Measurements from ENCODE around the gene CELSR3.

Gene CELSR3

DNA sequence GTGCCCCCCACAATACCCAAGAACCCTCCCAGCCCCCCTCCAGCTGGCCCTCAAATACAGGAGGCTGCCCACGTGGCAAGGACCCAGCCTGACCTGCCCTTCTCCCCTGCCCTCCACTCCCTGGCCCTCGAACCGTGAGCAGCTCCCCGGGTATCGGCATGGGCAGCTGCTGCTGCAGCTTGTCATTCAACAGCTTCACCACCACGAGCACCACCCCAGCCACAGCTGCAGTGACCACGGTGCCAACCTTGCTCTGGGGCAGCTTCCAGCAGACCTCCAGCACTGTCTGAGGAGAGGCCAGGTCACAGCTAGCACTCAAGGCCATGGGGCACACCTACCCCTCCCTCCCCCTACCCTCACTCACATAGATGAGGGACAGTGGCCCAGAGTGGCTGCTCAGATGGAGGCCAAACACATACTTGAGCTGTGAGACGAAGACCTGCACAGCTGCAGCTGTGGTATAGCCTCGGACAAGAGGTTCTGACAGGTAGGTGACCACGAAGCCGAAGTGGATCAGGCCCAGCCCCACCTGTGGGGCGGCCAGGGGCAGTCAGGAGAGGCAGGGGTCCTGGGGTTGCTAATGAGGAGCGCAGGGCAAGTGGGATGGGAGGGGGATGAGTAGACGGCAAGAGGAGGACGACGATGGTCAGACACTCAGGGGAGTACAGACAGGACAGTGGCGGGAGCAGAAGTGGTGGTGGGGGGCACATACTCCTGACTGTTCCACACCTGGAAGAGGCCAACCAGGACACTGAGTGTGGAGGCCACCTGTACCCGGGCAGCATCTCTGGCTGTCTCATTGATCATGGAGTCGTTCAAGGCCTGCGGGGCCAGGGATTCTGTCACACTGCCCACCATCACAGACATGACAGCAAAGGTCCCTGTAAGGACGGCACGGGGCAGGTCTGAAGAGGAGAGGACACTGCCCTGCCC is 30.9 kb downstream of the CELSR3 start:
- no peak for DNase-seq

GRCh38 chr3:48630833-48631232 is 31.9 kb downstream of the CELSR3 start:
- DNase-seq, result no peak

DNA sequence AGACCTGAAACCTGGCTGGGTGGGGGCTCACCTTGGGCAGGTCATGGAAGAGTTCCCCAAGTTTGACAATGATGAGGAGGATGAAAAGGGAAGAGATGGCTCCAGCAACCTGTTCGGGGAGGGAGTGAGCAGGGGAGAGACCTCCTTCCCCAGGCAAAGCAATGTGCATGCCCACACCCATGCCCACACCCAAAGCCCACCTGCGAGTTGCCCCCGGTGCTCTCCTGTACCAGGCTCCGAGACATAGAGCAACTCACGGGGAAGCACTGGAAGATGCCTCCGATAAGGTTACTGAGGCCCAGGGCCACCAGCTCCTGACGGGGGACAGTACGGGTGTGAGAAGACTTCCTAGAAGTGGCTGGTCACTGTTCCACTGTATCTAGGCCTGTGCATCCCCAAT is 32.3 kb downstream of the CELSR3 start:
- DNase-seq, result no peak

- no peak for DNase-seq
Observed at GRCh38 chr3:48629894-48630293, 32.8 kb downstream of the CELSR3 start.

GRCh38 chr3:48628277-48629017 is 34.2 kb downstream of the CELSR3 start:
- no peak for DNase-seq

GRCh38 chr3:48625600-48625999 is 37.1 kb downstream of the CELSR3 start:
- no peak for DNase-seq

GRCh38 chr3:48624767-48625166 is 37.9 kb downstream of the CELSR3 start:
- DNase-seq, result no peak

- no peak for DNase-seq
Observed at GRCh38 chr3:48623851-48624547, 38.7 kb downstream of the CELSR3 start.

- no peak for DNase-seq
Observed at GRCh38 chr3:48621461-48621869, 41.2 kb downstream of the CELSR3 start, which contains the start of gene TMEM89. Gene TMEM89 (minus strand): TSS chr3:48621769. CDS start chr3:48621756, 13 bp downstream.

- no peak for DNase-seq
Observed at GRCh38 chr3:48619541-48620524, 42.9 kb downstream of the CELSR3 start.

- DNase-seq, result no peak
Observed at GRCh38 chr3:48617559-48617958, 45.1 kb downstream of the CELSR3 start.

GRCh38 chr3:48614044-48614443 is 48.6 kb downstream of the CELSR3 start:
- no peak for DNase-seq

GRCh38 chr3:48612309-48612708 is 50.4 kb downstream of the CELSR3 start:
- no peak for DNase-seq

DNA sequence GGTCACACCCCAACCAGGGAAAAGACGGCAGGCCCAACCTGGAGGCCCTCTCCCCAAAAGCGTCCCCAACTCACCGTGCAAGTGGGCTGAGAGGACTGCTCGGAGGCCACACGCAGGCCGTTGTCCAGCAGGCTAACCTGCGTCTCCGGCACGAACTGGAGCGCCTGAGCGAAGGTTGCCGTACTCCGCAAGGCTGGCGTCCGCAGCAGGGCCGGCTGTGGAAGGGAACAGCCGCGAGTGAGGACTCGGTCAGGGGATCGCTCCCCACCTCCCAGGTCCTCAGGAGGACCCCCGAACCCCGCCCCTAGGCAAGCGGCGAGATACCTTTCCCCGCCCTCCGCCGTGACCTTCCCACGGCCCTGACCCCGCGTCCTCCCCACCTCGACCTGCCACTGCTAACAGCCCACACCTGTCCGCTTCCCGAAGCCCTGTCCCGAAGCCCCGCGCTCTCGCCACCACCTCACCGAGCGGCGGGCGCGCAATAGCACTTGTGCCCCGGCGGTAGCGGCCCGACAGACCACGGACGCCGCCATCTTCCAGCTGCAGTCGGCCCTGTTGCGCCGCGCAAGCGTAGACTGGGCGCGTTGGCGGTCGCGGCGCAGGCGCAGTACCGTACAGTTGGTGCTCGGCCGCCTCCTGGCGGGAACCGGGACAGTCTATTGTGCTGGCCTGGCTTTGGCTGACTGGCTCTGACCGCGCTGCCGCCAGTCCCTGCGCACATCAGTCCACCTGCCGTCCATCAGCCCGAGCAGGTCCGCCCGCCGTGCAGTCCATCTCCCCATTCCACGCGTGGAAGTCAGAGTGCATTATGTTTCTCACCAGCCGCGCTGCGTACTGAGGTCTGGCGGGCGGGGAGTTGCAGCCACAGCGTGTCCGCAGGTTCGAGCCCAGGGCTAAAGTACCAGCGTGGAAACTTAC is 53.3 kb downstream of the CELSR3 start, which contains the start of gene UQCRC1:
Gene UQCRC1, minus strand, starts transcription at position 559 of the 918 bp plus-strand sequence. Its CDS starts 26 bp downstream, at position 533.
- peak; percentile 88 to 90 for DNase-seq

GRCh38 chr3:48607519-48607918 is 55.2 kb downstream of the CELSR3 start:
- no peak for DNase-seq

GRCh38 chr3:48601622-48601994 is 61.1 kb downstream of the CELSR3 start:
- no peak for DNase-seq

DNA sequence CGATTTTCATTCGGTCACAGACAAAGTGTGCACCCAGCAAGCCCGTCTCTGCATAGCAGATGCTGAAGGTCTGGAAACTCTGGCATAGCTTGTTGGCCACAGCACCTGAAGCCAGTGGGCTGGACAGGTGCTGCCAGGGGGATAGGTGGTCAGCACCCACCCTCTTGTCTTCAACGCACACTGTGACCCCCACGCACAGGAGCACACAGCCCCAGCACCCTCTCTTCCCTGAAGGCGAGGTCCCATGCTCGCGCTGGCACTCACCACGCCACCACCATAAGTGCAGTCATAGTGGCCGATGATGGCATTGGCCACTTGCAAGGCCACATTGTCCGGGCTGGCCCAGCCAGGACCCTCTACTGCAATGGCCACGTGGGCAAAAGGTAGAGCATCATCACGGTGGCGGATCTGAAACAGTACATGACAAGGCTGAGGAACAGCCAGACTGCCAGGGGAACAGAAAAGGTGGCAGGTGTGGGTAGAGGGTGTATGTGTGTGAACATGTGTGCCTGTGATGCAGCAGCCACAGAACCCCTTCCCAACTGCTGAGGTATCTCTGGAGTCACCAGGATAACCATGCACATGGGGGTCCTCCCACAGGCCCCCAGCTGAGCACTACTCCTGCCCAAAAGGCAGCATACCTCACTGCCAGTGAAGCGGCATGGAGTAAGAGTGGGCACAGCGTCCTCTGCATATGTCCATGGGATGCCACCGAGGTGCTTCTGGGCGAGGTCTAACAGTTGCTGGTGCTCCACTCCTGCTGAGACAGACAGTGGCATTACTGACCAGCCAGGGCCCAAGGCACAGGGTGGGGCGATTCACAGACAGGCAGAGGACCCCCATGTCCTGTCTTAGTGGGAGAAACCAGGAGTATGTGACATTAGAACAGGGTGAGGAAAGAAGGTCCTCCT is 61.7 kb downstream of the CELSR3 start:
- DNase-seq, result no peak

GRCh38 chr3:48599509-48600285 is 63.0 kb downstream of the CELSR3 start:
- no peak for DNase-seq

GRCh38 chr3:48599077-48599501 is 63.6 kb downstream of the CELSR3 start:
- no peak for DNase-seq
